OCI-LY3 (cell line): ENCODE measurements around the gene DHX30.
"Not testable (repeated sequence)": the region's sequence is repeated elsewhere in the genome, so short reads cannot be mapped to it uniquely, and the experiment has no call there.

Source experiments
- H2AFZ ChIP-seq: fragments of 200-600, 300-600 bp; shearing (Covaris generic); 2 replicates; pipeline ENCODE4 v1.6.0; 2014; ENCODE audit warnings: antibody characterized with exemption, low read depth, low read length
- H3K27ac ChIP-seq: fragments of 200-600, 300-600 bp; sonication (generic); 2 replicates; pipeline ENCODE4 v1.5.1; 2014; ENCODE audit warnings: mild to moderate bottlenecking, low read length, moderate library complexity, mixed read lengths
- H3K27me3 ChIP-seq: fragments of 200-600, 300-600 bp; sonication (generic); 2 replicates; pipeline ENCODE4 v1.6.1; 2014; ENCODE audit warnings: low read depth, low read length, mixed read lengths
- H3K36me3 ChIP-seq: fragments of 200-600, 300-600 bp; sonication (generic); replicated peaks from 2 replicates; pipeline ENCODE3; 2014; ENCODE audit warnings: low read depth, low read length, mixed read lengths
- H3K4me1 ChIP-seq: fragments of 300-600, 200-600 bp; sonication (generic); 2 replicates; pipeline ENCODE4 v1.6.1; 2014; ENCODE audit warnings: low read length, mixed read lengths
- H3K4me2 ChIP-seq: fragments of 200-600, 300-600 bp; sonication (generic); 2 replicates; pipeline ENCODE4 v1.6.1; 2014; ENCODE audit warnings: low read length, mixed read lengths
- H3K4me3 ChIP-seq: fragments of 300-600, 200-600 bp; sonication (generic); 2 replicates; pipeline ENCODE4 v1.5.1; 2014; ENCODE audit warnings: antibody characterized with exemption, mild to moderate bottlenecking, low read length, moderate library complexity
- H3K79me2 ChIP-seq: fragments of 300-600, 200-600 bp; shearing (Covaris generic); 2 replicates; pipeline ENCODE4 v1.6.1; 2014; ENCODE audit warnings: mild to moderate bottlenecking, low read length, mixed read lengths
- H3K9ac ChIP-seq: fragments of 300-600, 200-600 bp; shearing (Covaris generic); 2 replicates; pipeline ENCODE4 v1.6.0; 2014; ENCODE audit warnings: mild to moderate bottlenecking, low read length, moderate library complexity
- H3K9me3 ChIP-seq: fragments of 200-600, 300-600 bp; shearing (Covaris generic); 2 replicates; pipeline ENCODE4 v1.6.1; 2014; ENCODE audit warnings: low read length, mixed read lengths; ENCODE audit not compliant: insufficient read depth
- H4K20me1 ChIP-seq: fragments of 200-600, 300-600 bp; sonication (generic); 2 replicates; pipeline ENCODE4 v1.6.1; 2016; ENCODE audit warnings: low read length, mixed read lengths; ENCODE audit not compliant: insufficient read depth
- CTCF ChIP-seq: fragments of 200-600, 300-600 bp; sonication (generic); IDR thresholded peaks from 2 replicates; pipeline ENCODE4 v1.5.1; 2014; ENCODE audit warnings: antibody characterized with exemption, low read length, low read depth
- EZH2phosphoT487 ChIP-seq: fragments of 200-600 bp; shearing (Covaris generic); IDR thresholded peaks from 2 replicates; pipeline ENCODE4 v1.6.1; 2018; ENCODE audit warnings: antibody characterized with exemption, mixed run types, low read depth

DHX30 gene, protein sequence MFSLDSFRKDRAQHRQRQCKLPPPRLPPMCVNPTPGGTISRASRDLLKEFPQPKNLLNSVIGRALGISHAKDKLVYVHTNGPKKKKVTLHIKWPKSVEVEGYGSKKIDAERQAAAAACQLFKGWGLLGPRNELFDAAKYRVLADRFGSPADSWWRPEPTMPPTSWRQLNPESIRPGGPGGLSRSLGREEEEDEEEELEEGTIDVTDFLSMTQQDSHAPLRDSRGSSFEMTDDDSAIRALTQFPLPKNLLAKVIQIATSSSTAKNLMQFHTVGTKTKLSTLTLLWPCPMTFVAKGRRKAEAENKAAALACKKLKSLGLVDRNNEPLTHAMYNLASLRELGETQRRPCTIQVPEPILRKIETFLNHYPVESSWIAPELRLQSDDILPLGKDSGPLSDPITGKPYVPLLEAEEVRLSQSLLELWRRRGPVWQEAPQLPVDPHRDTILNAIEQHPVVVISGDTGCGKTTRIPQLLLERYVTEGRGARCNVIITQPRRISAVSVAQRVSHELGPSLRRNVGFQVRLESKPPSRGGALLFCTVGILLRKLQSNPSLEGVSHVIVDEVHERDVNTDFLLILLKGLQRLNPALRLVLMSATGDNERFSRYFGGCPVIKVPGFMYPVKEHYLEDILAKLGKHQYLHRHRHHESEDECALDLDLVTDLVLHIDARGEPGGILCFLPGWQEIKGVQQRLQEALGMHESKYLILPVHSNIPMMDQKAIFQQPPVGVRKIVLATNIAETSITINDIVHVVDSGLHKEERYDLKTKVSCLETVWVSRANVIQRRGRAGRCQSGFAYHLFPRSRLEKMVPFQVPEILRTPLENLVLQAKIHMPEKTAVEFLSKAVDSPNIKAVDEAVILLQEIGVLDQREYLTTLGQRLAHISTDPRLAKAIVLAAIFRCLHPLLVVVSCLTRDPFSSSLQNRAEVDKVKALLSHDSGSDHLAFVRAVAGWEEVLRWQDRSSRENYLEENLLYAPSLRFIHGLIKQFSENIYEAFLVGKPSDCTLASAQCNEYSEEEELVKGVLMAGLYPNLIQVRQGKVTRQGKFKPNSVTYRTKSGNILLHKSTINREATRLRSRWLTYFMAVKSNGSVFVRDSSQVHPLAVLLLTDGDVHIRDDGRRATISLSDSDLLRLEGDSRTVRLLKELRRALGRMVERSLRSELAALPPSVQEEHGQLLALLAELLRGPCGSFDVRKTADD

DNA sequence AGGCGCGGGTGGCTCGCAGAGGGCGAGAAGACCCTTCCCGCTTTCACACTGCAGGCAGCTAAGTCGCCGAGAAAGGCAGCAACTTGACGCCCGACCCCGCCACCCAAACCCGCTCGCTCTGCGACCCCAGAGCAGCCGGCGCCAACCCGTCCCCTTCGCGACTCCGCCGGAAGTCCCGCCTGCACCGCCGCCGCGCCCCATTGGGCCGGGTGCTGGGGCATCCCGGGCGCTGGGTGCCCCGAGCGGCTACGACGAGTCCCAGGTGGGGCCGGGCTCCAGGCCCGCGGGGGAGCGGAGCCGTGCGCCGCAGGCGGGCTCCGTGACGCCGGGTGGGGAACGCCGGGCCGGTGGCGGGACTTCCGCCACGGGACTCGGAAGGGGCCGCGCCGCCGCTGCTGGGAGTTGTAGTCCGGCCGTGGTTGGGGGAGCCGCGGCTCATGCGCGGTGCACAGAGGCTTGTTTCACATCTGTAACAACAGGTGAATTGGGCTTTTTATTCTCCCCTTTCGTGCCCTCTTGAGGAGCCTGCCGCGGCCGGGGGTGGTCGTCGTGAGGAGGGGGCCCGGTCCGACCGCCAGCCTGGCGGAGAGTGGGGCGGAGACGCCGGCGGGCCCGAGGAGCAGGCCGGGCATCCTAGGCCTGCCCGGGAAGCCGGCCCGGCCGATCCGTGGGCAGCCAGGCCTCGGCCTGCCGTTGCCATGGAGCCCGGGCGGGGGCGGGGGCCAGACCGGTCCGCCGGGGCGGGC lies at the start of gene DHX30:
Gene DHX30, plus strand, starts transcription at position 405 of the 746 bp plus-strand sequence. CDS start 7,546 bp downstream, outside the sequence.
- TF ChIP-seq CTCF = no peak
- no peak for TF ChIP-seq EZH2phosphoT487
- H3K9me3 ChIP-seq = no peaks in the 10 kb centered on the region

DNA sequence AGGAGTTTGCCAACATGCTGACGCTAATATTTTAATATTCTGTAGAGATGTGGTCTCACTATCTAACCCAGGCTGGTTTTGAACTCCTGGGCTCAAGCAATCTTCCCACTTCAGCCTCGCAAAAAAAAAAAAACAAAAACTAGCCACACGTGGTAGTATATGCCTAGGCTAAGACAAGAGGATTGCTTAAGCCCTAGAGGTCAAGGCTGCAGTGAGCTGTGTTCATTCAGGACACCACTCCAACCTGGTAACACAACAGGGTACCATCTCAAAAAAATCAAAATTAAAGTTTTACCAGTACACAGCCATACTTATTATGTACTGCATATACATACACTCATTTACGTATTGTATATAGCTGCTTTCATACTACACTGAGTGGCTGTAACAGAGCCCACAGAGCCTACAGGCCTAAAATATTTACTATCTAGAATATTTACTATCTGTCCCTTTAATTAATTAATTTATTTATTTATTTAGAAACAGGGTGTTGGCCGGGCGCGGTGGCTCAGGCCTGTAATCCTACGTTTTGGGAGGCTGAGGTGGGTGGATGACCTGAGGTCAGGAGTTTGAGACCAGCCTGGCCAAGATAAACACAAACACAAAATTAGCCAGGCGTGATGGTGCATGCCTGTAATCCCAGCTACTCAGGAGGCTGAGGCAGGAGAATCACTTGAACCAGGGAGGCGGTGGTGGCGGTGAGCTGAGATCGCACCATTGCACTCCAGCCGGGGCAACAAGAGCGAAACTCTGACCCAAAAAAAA lies 44.5 kb upstream of the DHX30 start:
- H4K20me1 ChIP-seq = peaks cover 54% of the 10 kb centered on the region
- no peak overlapping the region for H3K4me3 ChIP-seq
- H3K27ac ChIP-seq = no peak overlapping the region
- no peaks in the 10 kb centered on the region for H3K9me3 ChIP-seq
- H3K79me2 ChIP-seq = peaks cover 97% of the 10 kb centered on the region
- H3K4me1 ChIP-seq = no peaks in the 10 kb centered on the region
- H2AFZ ChIP-seq = no peak overlapping the region
- TF ChIP-seq CTCF (no peak), EZH2phosphoT487 (no peak)
- H3K36me3 ChIP-seq = peaks cover 29% of the 10 kb centered on the region
- H3K27me3 ChIP-seq = no peaks in the 10 kb centered on the region
- no peak overlapping the region for H3K4me2 ChIP-seq
- no peak overlapping the region for H3K9ac ChIP-seq

More for the DNA sequence above, at the start of gene DHX30:
- H3K27ac ChIP-seq = peak within 1 kb of the TSS; percentile 73
- H3K9ac ChIP-seq = peak within 1 kb of the TSS; percentile 93
- H3K4me1 ChIP-seq = peaks cover 20% of the 10 kb centered on the region
- peaks cover 4% of the 10 kb centered on the region for H3K36me3 ChIP-seq
- peak within 1 kb of the TSS; percentile 97 for H3K4me3 ChIP-seq
- peak within 1 kb of the TSS; percentile 85 for H3K4me2 ChIP-seq
- no peaks in the 10 kb centered on the region for H4K20me1 ChIP-seq
- H3K79me2 ChIP-seq = peaks cover 23% of the 10 kb centered on the region
- H2AFZ ChIP-seq = peak within 1 kb of the TSS; percentile 84
- H3K27me3 ChIP-seq = no peaks in the 10 kb centered on the region

GRCh38 chr3:47760207-47760606 lies 42.7 kb upstream of the DHX30 start:
- H3K27ac ChIP-seq, H2AFZ ChIP-seq, H3K4me1 ChIP-seq, H3K27me3 ChIP-seq, H3K4me3 ChIP-seq, H3K4me2 ChIP-seq, H3K9me3 ChIP-seq, H3K9ac ChIP-seq: not testable (repeated sequence)
- Histone ChIP-seq H3K79me2 (peaks cover 97% of the 10 kb centered on the region), H3K36me3 (peaks cover 32% of the 10 kb centered on the region), H4K20me1 (peaks cover 48% of the 10 kb centered on the region)
